Activated T-cell treated with anti-CD3 and anti-CD28 coated beads, Interleukin-2, amount 50 U/mL, for 24 hours (primary cell): ENCODE results near the gene AKNAD1.

Experiments used
- DNase-seq: peaks from one replicate; pipeline ENCODE4 v3.0.0-alpha.2; 2020
- H3K27ac Mint-ChIP-seq: 2 replicates; pipeline ENCODE4 v1.8.0; 2020; ENCODE audit warnings: mild to moderate bottlenecking, mixed read lengths
- H3K27me3 Mint-ChIP-seq: 2 replicates; pipeline ENCODE4 v1.8.0; 2020; ENCODE audit warnings: mixed read lengths
- H3K36me3 Mint-ChIP-seq: 2 replicates; pipeline ENCODE4 v1.8.0; 2020; ENCODE audit warnings: low read depth, mixed read lengths
- H3K4me1 Mint-ChIP-seq: 2 replicates; pipeline ENCODE4 v1.8.0; 2020; ENCODE audit warnings: low read depth, mixed read lengths
- H3K4me3 Mint-ChIP-seq: 2 replicates; pipeline ENCODE4 v1.8.0; 2020; ENCODE audit warnings: mild to moderate bottlenecking, moderate library complexity, mixed read lengths
- H3K9me3 Mint-ChIP-seq: 2 replicates; pipeline ENCODE4 v1.8.0; 2020; ENCODE audit warnings: mixed read lengths

Gene AKNAD1

GRCh38 chr1:108852221-108852975 is 4.5 kb downstream of the AKNAD1 start:
- no peak overlapping the region for H3K27ac Mint-ChIP-seq
- peaks cover 17% of the 10 kb centered on the region for H3K27me3 Mint-ChIP-seq
- peaks cover 5% of the 10 kb centered on the region for H3K4me1 Mint-ChIP-seq
- H3K4me3 Mint-ChIP-seq, result no peak overlapping the region
- H3K36me3 Mint-ChIP-seq, result no peaks in the 10 kb centered on the region
- H3K9me3 Mint-ChIP-seq, result no peaks in the 10 kb centered on the region
- DNase-seq, result no peak

- Mint-ChIP-seq H3K4me1 (peaks cover 5% of the 10 kb centered on the region), H3K27ac (no peak overlapping the region), H3K4me3 (no peak overlapping the region), H3K9me3 (no peaks in the 10 kb centered on the region), H3K27me3 (peaks cover 14% of the 10 kb centered on the region), H3K36me3 (no peaks in the 10 kb centered on the region)
- no peak for DNase-seq
Measured at GRCh38 chr1:108851567-108851966, 5.3 kb downstream of the AKNAD1 start.

- no peak for DNase-seq
- H3K27ac Mint-ChIP-seq, result no peak overlapping the region
- H3K4me3 Mint-ChIP-seq, result no peak overlapping the region
- no peaks in the 10 kb centered on the region for H3K36me3 Mint-ChIP-seq
- no peaks in the 10 kb centered on the region for H3K9me3 Mint-ChIP-seq
- H3K4me1 Mint-ChIP-seq, result peaks cover 5% of the 10 kb centered on the region
- peaks cover 13% of the 10 kb centered on the region for H3K27me3 Mint-ChIP-seq
Measured at GRCh38 chr1:108850929-108851328, 6.0 kb downstream of the AKNAD1 start.

- Mint-ChIP-seq H3K4me3 (no peak overlapping the region), H3K27me3 (peaks cover 3% of the 10 kb centered on the region), H3K9me3 (no peaks in the 10 kb centered on the region), H3K4me1 (peaks cover 5% of the 10 kb centered on the region), H3K36me3 (no peaks in the 10 kb centered on the region), H3K27ac (no peak overlapping the region)
- DNase-seq, result no peak
Measured at GRCh38 chr1:108848806-108849205, 8.1 kb downstream of the AKNAD1 start.

- Mint-ChIP-seq H3K36me3 (no peaks in the 10 kb centered on the region), H3K4me3 (no peak overlapping the region), H3K27me3 (no peaks in the 10 kb centered on the region), H3K9me3 (no peaks in the 10 kb centered on the region), H3K27ac (no peak overlapping the region), H3K4me1 (peaks cover 2% of the 10 kb centered on the region)
- DNase-seq, result no peak
Measured at GRCh38 chr1:108847494-108847893, 9.4 kb downstream of the AKNAD1 start.

GRCh38 chr1:108845991-108846390 is 10.9 kb downstream of the AKNAD1 start:
- H3K27ac Mint-ChIP-seq, result no peak overlapping the region
- no peaks in the 10 kb centered on the region for H3K27me3 Mint-ChIP-seq
- H3K4me1 Mint-ChIP-seq, result no peaks in the 10 kb centered on the region
- no peak overlapping the region for H3K4me3 Mint-ChIP-seq
- no peaks in the 10 kb centered on the region for H3K36me3 Mint-ChIP-seq
- no peaks in the 10 kb centered on the region for H3K9me3 Mint-ChIP-seq
- no peak for DNase-seq

GRCh38 chr1:108845446-108845845 is 11.4 kb downstream of the AKNAD1 start:
- no peak overlapping the region for H3K27ac Mint-ChIP-seq
- H3K36me3 Mint-ChIP-seq, result no peaks in the 10 kb centered on the region
- DNase-seq, result no peak
- no peaks in the 10 kb centered on the region for H3K9me3 Mint-ChIP-seq
- H3K27me3 Mint-ChIP-seq, result no peaks in the 10 kb centered on the region
- H3K4me1 Mint-ChIP-seq, result no peaks in the 10 kb centered on the region
- no peak overlapping the region for H3K4me3 Mint-ChIP-seq

GRCh38 chr1:108843390-108844137 is 13.3 kb downstream of the AKNAD1 start:
- DNase-seq, result no peak
- Mint-ChIP-seq H3K36me3 (no peaks in the 10 kb centered on the region), H3K27ac (no peak overlapping the region), H3K9me3 (no peaks in the 10 kb centered on the region), H3K4me1 (no peaks in the 10 kb centered on the region), H3K4me3 (no peak overlapping the region), H3K27me3 (no peaks in the 10 kb centered on the region)

- Mint-ChIP-seq H3K4me3 (no peak overlapping the region), H3K27ac (no peak overlapping the region), H3K27me3 (no peaks in the 10 kb centered on the region), H3K4me1 (no peaks in the 10 kb centered on the region), H3K36me3 (no peaks in the 10 kb centered on the region), H3K9me3 (no peaks in the 10 kb centered on the region)
- no peak for DNase-seq
Measured at GRCh38 chr1:108842525-108843181, 14.2 kb downstream of the AKNAD1 start.

GRCh38 chr1:108841703-108842102 is 15.2 kb downstream of the AKNAD1 start:
- H3K27me3 Mint-ChIP-seq, result no peaks in the 10 kb centered on the region
- no peaks in the 10 kb centered on the region for H3K4me1 Mint-ChIP-seq
- H3K36me3 Mint-ChIP-seq, result no peaks in the 10 kb centered on the region
- no peaks in the 10 kb centered on the region for H3K9me3 Mint-ChIP-seq
- H3K27ac Mint-ChIP-seq, result no peak overlapping the region
- H3K4me3 Mint-ChIP-seq, result no peak overlapping the region
- no peak for DNase-seq

GRCh38 chr1:108832929-108833328 is 24.0 kb downstream of the AKNAD1 start:
- H3K27ac Mint-ChIP-seq, result no peak overlapping the region
- no peak for DNase-seq
- no peaks in the 10 kb centered on the region for H3K36me3 Mint-ChIP-seq
- H3K9me3 Mint-ChIP-seq, result no peaks in the 10 kb centered on the region
- no peak overlapping the region for H3K4me3 Mint-ChIP-seq
- H3K4me1 Mint-ChIP-seq, result no peaks in the 10 kb centered on the region
- H3K27me3 Mint-ChIP-seq, result no peaks in the 10 kb centered on the region

GRCh38 chr1:108831225-108831624 is 25.7 kb downstream of the AKNAD1 start:
- H3K4me3 Mint-ChIP-seq, result no peak overlapping the region
- H3K27ac Mint-ChIP-seq, result no peak overlapping the region
- H3K36me3 Mint-ChIP-seq, result no peaks in the 10 kb centered on the region
- H3K4me1 Mint-ChIP-seq, result no peaks in the 10 kb centered on the region
- DNase-seq, result no peak
- no peaks in the 10 kb centered on the region for H3K27me3 Mint-ChIP-seq
- H3K9me3 Mint-ChIP-seq, result no peaks in the 10 kb centered on the region

- Mint-ChIP-seq H3K9me3 (no peaks in the 10 kb centered on the region), H3K4me1 (no peaks in the 10 kb centered on the region), H3K4me3 (no peak overlapping the region), H3K36me3 (no peaks in the 10 kb centered on the region), H3K27me3 (no peaks in the 10 kb centered on the region), H3K27ac (no peak overlapping the region)
- no peak for DNase-seq
Measured at GRCh38 chr1:108830119-108831008, 26.5 kb downstream of the AKNAD1 start.

GRCh38 chr1:108829498-108829916 is 27.4 kb downstream of the AKNAD1 start:
- Mint-ChIP-seq H3K9me3 (no peaks in the 10 kb centered on the region), H3K36me3 (no peaks in the 10 kb centered on the region), H3K4me1 (no peaks in the 10 kb centered on the region), H3K27me3 (no peaks in the 10 kb centered on the region), H3K27ac (no peak overlapping the region), H3K4me3 (no peak overlapping the region)
- no peak for DNase-seq
